GM21529 (cell line): ENCODE results near the gene MYOF.
"Not testable (repeated sequence)": the region's sequence is repeated elsewhere in the genome, so short reads cannot be mapped to it uniquely, and the experiment has no call there.

Experiments used
- ATAC-seq: cut with Tn5 transposase; IDR thresholded peaks from one replicate; pipeline ENCODE4 v1.9.1; 2021; ENCODE audit not compliant: unreplicated experiment

The MYOF gene

GRCh38 chr10:93435621-93436397 lies 46.3 kb downstream of the MYOF start:
- no peak for ATAC-seq

DNA sequence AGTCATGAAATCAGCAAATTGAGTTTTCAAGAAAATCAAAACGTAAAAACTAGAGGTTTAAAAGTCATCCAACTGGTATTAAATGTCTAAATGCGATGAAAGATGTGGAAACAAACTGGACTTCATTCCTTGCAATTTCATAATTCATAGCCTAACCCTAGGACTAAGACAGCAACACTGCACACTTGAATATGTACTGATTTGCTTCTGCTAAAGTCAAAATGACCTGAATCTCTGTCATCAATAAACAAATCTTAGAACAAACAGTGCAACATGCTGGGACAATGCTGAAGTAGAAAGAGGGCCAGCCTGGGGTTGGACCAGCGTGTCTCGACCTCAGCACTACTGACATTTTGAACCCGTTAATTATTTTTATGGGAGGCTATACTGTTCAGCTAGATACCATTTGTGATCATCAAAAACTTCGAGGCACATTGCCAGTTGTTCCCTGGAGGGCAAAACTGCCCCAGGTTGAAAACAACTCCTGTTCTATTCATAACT lies 47.1 kb downstream of the MYOF start:
- no peak for ATAC-seq

DNA sequence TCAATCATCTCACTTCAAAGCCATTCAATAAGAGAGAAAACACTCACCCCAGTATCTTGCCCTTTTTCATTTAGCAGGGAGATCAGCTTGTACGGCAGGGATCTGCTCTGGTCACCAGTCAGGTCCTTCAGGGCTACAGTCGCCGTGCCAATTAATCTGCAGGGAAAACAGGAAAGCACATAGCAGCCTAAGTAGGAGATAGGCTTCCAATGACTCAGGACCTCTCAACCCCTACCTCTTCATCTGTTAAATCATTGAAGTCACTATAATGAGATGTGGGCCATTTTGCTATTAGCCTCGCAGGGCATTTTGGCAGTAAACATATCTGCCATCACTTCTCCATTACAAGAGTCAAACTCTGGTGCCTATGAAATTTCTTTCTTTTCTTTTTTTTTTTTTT lies 50.8 kb downstream of the MYOF start:
- no peak for ATAC-seq

DNA sequence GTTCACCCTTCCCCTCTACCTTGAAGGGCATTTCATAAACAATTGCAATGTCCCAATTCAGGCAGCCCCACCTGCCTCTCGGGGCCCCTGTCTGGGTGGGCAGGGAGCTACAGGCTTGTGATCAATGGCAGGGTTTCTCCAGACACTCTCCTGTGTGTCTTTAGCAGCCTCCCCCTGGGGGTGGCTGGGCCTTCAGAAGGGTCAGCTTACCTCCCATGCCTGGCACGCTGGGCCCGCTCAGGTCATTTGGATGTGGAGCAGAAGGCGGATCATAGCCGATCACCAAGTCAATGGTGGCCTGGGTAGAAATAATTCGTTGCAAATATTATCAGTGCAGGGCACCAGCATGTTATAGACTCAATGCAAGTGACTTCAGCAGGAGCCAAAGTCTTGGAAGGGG lies 56.3 kb downstream of the MYOF start:
- no peak for ATAC-seq

- no peak for ATAC-seq
Observed at GRCh38 chr10:93422118-93422517, 60.0 kb downstream of the MYOF start.

DNA sequence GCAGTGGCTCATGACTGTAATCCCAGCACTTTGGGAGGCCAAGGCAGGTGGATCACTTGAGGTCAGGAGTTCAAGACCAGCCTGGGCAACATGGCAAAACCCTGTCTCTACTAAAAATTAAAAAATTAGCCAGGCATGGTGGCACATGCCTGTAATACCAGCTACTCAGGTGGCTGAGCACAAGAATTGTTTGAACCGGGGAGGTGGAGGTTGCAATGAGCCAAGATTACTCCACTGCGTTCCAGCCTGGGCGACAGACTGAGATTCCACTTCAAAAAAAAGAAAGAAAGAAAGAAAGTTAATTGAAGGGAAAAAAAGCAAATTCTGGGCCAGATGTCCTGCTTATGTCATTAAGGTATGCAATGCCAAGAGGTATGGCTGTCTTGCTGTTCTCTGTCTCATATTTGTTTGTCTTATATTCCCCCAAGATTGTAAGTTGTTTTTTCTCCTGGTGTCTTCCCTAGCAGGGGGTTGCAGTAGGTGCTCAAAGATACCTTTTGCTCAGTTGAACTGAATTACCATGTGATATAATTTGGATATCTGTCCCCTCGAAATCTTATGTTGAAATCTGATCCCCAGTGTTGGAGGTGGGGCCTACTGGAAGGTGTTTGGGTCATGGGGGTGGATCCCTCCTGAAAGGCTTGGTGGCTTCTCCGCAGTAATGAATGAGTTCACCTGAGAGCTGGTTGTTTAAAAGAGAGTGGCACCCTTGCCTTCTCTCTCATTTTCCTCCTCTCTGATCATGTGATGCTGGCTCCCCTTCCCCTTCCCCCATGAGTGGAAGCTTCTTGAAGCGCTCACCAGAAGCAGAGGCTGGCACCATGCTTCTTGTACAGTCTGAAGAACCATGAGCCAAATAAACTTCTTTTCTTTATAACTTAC lies 60.9 kb downstream of the MYOF start:
- no peak for ATAC-seq

DNA sequence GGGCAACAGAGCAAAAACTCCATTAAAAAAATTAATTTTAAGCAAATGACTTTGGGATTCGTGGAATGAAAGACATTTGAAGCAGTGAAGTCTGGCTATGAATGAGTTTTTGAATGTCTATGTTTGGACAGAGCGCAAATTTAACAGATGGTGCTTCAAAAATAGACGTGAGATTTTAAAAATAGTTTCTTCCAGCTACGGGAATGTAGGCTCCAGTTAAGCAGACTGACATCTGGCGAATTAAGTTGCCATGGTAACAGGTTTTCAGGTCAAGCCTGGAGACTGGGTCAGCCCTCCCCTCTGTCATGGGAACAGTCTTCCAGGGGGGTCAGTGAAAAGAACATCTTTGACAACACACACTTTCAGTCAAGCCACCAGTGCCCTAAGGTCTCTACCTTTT lies 62.0 kb downstream of the MYOF start:
- no peak for ATAC-seq

- ATAC-seq = not testable (repeated sequence)
Observed at GRCh38 chr10:93419016-93419415, 63.1 kb downstream of the MYOF start.

DNA sequence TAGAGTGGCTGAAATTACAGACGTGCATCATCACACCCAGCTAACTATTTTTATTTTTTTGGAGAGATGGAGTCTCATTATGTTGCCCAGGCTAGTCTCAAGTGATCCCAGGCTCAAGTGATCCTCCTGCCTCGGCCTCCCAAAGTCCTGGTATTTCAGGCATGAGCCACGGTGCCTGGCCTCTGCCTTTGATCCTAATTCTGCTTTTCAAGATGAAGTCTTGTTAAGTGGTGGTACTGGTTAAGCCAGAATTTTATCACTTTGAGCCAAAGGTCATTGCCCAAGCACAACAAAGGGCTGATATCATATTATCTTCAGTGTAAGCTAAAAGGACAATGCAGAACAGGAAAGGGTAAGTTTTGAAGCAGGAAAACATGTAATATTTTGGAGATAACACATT lies 64.2 kb downstream of the MYOF start:
- ATAC-seq = no peak

DNA sequence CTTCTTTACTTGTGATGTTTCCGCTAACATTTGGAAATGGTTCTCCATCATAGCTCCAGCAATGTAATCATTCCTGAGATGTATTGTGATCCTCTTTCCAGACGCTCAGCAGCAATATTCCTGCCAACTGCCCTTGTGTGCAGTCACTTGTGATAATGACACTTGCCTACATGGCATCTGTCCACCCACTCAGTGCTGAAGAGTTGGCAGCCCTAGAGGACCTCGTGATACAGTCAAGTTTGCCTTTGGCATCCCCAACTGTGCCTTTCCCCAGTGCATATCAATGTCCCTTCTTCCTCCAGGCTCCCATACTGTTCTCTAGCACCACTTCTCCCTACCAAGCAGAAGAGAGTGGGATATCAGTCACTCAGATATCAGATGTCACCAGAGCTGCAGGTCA lies 64.9 kb downstream of the MYOF start:
- ATAC-seq = no peak

GRCh38 chr10:93416824-93417223 lies 65.3 kb downstream of the MYOF start:
- no peak for ATAC-seq

DNA sequence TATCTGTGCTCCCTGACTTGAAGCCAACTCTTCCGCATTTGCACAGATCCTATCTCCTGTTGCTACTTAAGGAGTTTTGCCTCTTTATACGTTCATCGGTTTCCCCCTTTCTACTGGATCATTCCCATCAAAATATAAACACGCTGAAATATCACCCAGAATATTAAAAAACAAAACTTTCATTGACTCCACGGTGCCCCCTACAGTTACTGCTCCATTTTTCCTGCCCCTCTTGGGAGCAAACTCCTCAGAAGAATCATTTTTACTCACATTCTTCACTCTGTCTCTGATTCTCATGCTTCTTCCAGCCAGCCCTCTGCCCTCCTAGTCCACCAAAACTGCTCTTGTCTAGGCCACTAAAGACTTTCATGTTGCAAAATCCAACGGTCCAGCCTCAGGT lies 66.4 kb downstream of the MYOF start:
- ATAC-seq = no peak

DNA sequence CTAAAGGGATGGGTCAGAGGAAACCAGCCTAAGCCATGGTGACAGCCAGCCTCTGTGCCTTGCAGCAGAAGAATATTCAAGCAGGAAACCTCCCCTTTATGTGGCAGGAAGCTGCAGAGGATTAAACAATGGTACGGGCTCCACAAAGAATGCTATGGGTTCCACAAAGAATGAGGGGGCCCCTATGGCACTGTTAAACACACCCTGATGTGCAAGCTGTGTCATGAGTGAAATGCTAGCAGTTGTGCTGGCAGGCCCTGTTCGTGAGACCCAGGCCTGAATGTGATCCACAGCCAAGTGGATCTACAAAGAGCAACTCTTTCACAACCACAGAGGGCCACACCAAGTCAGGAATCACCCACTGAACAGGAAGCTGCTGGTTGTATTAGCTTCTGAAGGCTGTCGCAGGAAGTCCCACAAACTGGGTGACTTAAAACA lies 68.9 kb downstream of the MYOF start:
- no peak for ATAC-seq

DNA sequence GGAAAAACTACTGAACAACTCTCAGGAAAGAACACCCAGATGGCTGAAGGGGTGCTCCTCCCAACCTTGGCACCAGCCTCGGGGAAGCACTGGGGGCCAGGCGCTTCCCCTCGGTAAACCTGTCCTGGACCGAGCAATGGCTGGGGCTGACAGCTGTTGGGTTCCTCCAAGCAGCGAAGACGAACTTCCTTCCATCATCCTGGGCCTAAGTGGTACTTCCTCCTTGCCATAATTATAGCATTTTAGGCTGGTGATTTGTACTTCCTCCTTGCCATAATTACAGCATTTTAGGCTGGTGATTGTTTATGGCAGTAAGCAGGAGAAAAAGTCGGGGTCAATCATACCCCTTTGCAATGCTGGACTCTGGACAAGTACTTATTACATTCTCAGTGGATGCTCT lies 69.3 kb downstream of the MYOF start:
- ATAC-seq = no peak

GRCh38 chr10:93410697-93411348 lies 71.3 kb downstream of the MYOF start:
- ATAC-seq = no peak

DNA sequence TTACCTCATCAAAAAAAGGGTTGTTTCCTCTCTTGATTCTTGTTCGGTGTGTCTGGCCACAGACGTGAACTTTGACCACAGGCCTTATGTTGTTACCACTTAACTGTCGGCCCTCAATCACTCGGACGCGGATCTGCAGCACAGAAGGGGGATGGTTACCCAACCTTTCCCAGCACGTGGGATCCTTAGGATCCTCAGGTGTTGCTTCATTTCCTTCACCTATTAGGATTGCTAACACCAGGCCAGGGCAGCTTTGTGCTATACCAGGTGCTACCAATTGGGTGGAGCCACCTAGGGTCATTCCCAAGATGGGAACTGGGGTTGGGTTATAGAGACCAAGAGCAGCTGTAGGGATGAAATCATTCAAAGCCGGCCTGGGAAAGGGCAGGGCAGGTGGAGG lies 73.4 kb downstream of the MYOF start:
- no peak for ATAC-seq

- no peak for ATAC-seq
Observed at GRCh38 chr10:93406364-93407145, 75.6 kb downstream of the MYOF start.

DNA sequence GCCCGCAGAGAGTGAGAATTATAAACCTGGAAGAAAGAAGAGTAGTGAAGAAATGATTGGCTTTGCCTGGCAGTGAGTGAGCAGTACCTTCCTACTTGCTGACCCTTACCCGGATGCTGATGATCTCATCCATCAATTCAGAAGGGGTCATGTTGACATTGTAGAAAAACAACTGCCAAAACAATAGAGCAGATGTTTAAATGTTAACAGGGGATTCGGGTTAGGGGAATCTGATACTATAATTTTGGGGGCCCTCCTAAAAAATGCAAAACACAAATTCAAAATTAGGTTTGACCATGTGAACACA lies 78.1 kb downstream of the MYOF start:
- no peak for ATAC-seq

- ATAC-seq = no peak
Observed at GRCh38 chr10:93403152-93404047, 78.7 kb downstream of the MYOF start.

DNA sequence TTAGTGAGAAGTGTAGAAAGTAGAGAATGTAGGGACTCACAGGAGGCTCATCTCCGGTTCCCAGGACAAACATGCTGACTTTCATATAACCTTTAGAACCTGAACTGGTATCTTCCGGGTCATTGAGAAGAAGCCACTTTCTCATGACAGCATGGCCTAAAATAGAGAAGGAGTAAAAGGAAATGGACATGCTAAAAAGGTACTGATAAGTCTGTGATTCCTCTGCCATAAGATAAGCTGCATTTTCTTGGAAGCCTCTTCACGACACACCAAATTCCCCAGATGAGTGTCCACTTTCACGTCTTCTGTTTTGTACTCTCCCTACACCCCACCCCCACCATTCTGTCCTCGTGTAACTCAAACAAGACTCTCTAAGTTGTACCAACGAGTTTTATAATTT lies 79.9 kb downstream of the MYOF start:
- ATAC-seq = no peak
